Lower lobe of right lung (tissue), 2 donors: ENCODE results near the gene NEURL1. TPM values are rescaled to one million over a fixed set of nuclear protein-coding genes. Genes with fewer than 3 reads are reported as not detected.

Experiments
- ATAC-seq, 2 donors: fragments of 200-7000 bp; cut with Tn5 transposase; one replicate each; pipeline ENCODE4 v1.9.1; 2020 to 2022; ENCODE audit warnings: mild to moderate bottlenecking in 2 of 2, moderate library complexity in 2 of 2
- DNase-seq: peaks from one replicate; pipeline ENCODE4 v3.0.0-alpha.2; 2020
- H3K27ac ChIP-seq: fragments of 200-600 bp; one replicate; pipeline ENCODE4 v1.8.0; 2022
- H3K27me3 ChIP-seq: fragments of 200-600 bp; one replicate; pipeline ENCODE4 v1.8.0; 2022; ENCODE audit warnings: low read depth
- H3K36me3 ChIP-seq: fragments of 200-600 bp; one replicate; pipeline ENCODE4 v1.8.0; 2022; ENCODE audit warnings: mild to moderate bottlenecking
- H3K4me1 ChIP-seq: fragments of 200-600 bp; one replicate; pipeline ENCODE4 v1.8.0; 2022
- H3K4me3 ChIP-seq: fragments of 200-600 bp; one replicate; pipeline ENCODE4 v1.8.0; 2022; ENCODE audit warnings: mild to moderate bottlenecking
- H3K9me3 ChIP-seq: fragments of 200-600 bp; one replicate; pipeline ENCODE4 v1.8.0; 2022
- intact Hi-C: fragments of 100-400 bp; cut with DNase I; formaldehyde crosslinking; loops from one replicate; pipeline ENCODE4 v1.11.0; 2022
- total RNA-seq: library from RNA; stranded (reverse); fragmentation: NEBNext Ultra II Directional; extraction: Animal tissue kit (Norgen Biotek cat#: 25700); gene quantifications from one replicate; pipeline ENCODE4 v1.2.1, GENCODE V29; 2021
- TF ChIP-seq, protein P1 (sequence below): fragments of 200-600 bp; IDR thresholded peaks from one replicate; pipeline ENCODE4 v1.8.0; 2022; ENCODE audit warnings: antibody characterized with exemption, mild to moderate bottlenecking
- donor health status: DM: no; HTN: yes; CAD: no; lungs with severe emphysema.

NEURL1 gene
- total RNA-seq, 1 donor from 2014 or later, result 0.95 TPM

DNA sequence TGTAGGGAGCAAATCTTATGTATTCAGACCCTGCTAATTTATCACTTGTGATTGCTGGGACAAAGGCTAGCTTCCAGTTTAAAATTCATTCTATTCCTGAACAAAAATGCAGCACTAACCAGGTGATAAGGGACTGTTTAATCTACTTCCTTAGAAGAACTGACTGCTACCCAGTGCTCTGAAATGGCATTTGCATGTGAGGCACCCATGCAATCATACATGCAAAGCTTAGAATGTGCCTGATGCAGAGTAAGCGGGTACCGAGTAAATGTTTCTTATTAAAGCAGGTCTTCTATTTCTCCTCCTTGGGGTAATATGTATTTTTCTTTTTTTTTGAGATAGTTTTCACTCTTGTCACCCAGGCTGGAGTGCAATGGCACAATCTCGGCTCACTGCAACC, 54.5 kb downstream of the NEURL1 start:
- H3K27ac ChIP-seq, result no peak overlapping the region
- H3K36me3 ChIP-seq, result no peaks in the 10 kb centered on the region
- DNase-seq (no peak), ATAC-seq (no peak)
- H3K27me3 ChIP-seq, result no peaks in the 10 kb centered on the region
- intact Hi-C loops, result no loop called here
- TF ChIP-seq, protein P1, sequence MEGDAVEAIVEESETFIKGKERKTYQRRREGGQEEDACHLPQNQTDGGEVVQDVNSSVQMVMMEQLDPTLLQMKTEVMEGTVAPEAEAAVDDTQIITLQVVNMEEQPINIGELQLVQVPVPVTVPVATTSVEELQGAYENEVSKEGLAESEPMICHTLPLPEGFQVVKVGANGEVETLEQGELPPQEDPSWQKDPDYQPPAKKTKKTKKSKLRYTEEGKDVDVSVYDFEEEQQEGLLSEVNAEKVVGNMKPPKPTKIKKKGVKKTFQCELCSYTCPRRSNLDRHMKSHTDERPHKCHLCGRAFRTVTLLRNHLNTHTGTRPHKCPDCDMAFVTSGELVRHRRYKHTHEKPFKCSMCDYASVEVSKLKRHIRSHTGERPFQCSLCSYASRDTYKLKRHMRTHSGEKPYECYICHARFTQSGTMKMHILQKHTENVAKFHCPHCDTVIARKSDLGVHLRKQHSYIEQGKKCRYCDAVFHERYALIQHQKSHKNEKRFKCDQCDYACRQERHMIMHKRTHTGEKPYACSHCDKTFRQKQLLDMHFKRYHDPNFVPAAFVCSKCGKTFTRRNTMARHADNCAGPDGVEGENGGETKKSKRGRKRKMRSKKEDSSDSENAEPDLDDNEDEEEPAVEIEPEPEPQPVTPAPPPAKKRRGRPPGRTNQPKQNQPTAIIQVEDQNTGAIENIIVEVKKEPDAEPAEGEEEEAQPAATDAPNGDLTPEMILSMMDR, result no peak
- no peaks in the 10 kb centered on the region for H3K9me3 ChIP-seq
- peaks cover 11% of the 10 kb centered on the region for H3K4me1 ChIP-seq
- no peak overlapping the region for H3K4me3 ChIP-seq

GRCh38 chr10:103548581-103549348, 55.3 kb downstream of the NEURL1 start:
- peaks cover 6% of the 10 kb centered on the region for H3K4me1 ChIP-seq
- no peak overlapping the region for H3K27ac ChIP-seq
- H3K4me3 ChIP-seq, result no peak overlapping the region
- no peaks in the 10 kb centered on the region for H3K27me3 ChIP-seq
- no peaks in the 10 kb centered on the region for H3K9me3 ChIP-seq
- intact Hi-C loops, result no loop called here
- TF ChIP-seq, protein P1, result no peak
- DNase-seq, result no peak
- H3K36me3 ChIP-seq, result no peaks in the 10 kb centered on the region
- no peak for ATAC-seq

GRCh38 chr10:103549349-103549685, 55.8 kb downstream of the NEURL1 start:
- DNase-seq, result no peak
- TF ChIP-seq, protein P1, result no peak

GRCh38 chr10:103550229-103550628, 56.7 kb downstream of the NEURL1 start:
- no peak for ATAC-seq
- Histone ChIP-seq H3K27ac (no peak overlapping the region), H3K36me3 (no peaks in the 10 kb centered on the region), H3K27me3 (no peaks in the 10 kb centered on the region), H3K9me3 (no peaks in the 10 kb centered on the region), H3K4me1 (peaks cover 7% of the 10 kb centered on the region), H3K4me3 (no peak overlapping the region)
- intact Hi-C loops, result no loop called here
- no peak for DNase-seq
- TF ChIP-seq, protein P1, result no peak

More at GRCh38 chr10:103549349-103549685, 55.8 kb downstream of the NEURL1 start:
- H3K36me3 ChIP-seq, result no peaks in the 10 kb centered on the region
- H3K27me3 ChIP-seq, result no peaks in the 10 kb centered on the region
- H3K9me3 ChIP-seq, result no peaks in the 10 kb centered on the region
- no peak for ATAC-seq
- H3K27ac ChIP-seq, result no peak overlapping the region
- peaks cover 6% of the 10 kb centered on the region for H3K4me1 ChIP-seq
- H3K4me3 ChIP-seq, result no peak overlapping the region
- intact Hi-C loops, result no loop called here

- TF ChIP-seq, protein P1, result no peak
- intact Hi-C loops, result no loop called here
- ATAC-seq, result peak; percentile 61 to 80
- Histone ChIP-seq H3K27me3 (peaks cover 14% of the 10 kb centered on the region), H3K27ac (no peak overlapping the region), H3K4me1 (peaks cover 14% of the 10 kb centered on the region), H3K36me3 (no peaks in the 10 kb centered on the region), H3K4me3 (no peak overlapping the region), H3K9me3 (no peaks in the 10 kb centered on the region)
- peak; percentile 68 for DNase-seq
These were observed 58.4 kb downstream of the NEURL1 start for GRCh38 chr10:103551619-103552602.
